ENCODE measurements around the gene TMEM140. TPM values are rescaled to one million over a fixed set of nuclear protein-coding genes. Genes with fewer than 3 reads are reported as not detected.

TMEM140 gene
- total and polyA plus RNA-seq, 2 of the 13 experiments (the other 11 are each of a cell fraction or from before 2014, with no cell fraction given): 9.2 to 21.7 TPM

- 98% methylated on average over 2 of the region's 2 CpGs for WGBS (ENCODE audit: low lambda C conversion rate)
- BruUV-seq (replicated peaks): no TSS peak
- in situ Hi-C loops (cut with HindIII; ENCODE audit: extremely low pct_ligation_motif_present, low pct_unique_long_range_greater_than_20kb): no loop called here
- no peak overlapping the region for H3K27ac ChIP-seq (ENCODE audit: extremely low read length, insufficient read depth, low read length)
- H3K4me3 ChIP-seq (replicated peaks in 1 of 3; ENCODE audit: insufficient read depth in 1 of 3, low read depth in 2 of 3, low read length in 3 of 3): 0 out of 6 replicates have a peak overlapping the region, but pooled peaks of 1 of the 3 experiments have one; percentile 7
- no peaks in the 10 kb centered on the region; a peak in 1 of 5 replicates for H3K27me3 ChIP-seq (ENCODE audit: control insufficient read depth in 1 of 2, insufficient read depth in 2 of 2, low read length in 2 of 2)
- ATAC-seq: no peak
- TF ChIP-seq HCFC1 (IDR thresholded peaks at IDR 0.05; ENCODE audit: low read depth, low read length) (no peak), RBFOX2 (IDR thresholded peaks at IDR 0.05; ENCODE audit: low read depth, low read length) (0 out of 2 replicates have a peak, but pooled peaks have one; percentile 3)
- H3K9ac ChIP-seq (ENCODE audit: insufficient read depth, low read depth, low read length): no peak overlapping the region
- H2AFZ ChIP-seq (ENCODE audit: low read length): no peak overlapping the region
- intact Hi-C loops (cut with micrococcal nuclease; ENCODE audit: unreplicated experiment): no loop called here
- POLR2A ChIA-PET: interaction anchor here (1.4 to 1.5 kb wide), 3 partner anchors 9 to 165 kb away, joined by 3 to 4 read pairs (median 3); partner anchors contain the start of gene AGBL3
- H3K4me2 ChIP-seq (ENCODE audit: low read depth, low read length): peak overlapping the region; percentile 88
- DNase-seq (ENCODE audit: low spot score): no peak
- peaks cover 74% of the 10 kb centered on the region for H3K79me2 ChIP-seq (ENCODE audit: insufficient read depth, low read length)
- peaks cover 67% of the 10 kb centered on the region for H3K4me1 ChIP-seq (ENCODE audit: insufficient read depth, low read length)
- peaks cover 12% of the 10 kb centered on the region for H3K9me3 ChIP-seq (ENCODE audit: low read length)
- peaks cover 2 to 8% of the 10 kb centered on the region in 2 experiments; a peak in 1 of 5 replicates for H3K36me3 ChIP-seq (replicated peaks in 1 of 2; ENCODE audit: control insufficient read depth in 1 of 2, insufficient read depth in 2 of 2, low read length in 2 of 2)
- CTCF ChIA-PET (ENCODE audit: low intra/inter-chr PET ratio, low total read pairs): no interaction called here
- H4K20me1 ChIP-seq (ENCODE audit: insufficient read depth, low read length): no peaks in the 10 kb centered on the region; the same call in 1 of the 2 replicates
- no peak for FAIRE-seq
These were observed 3.3 kb downstream of the TMEM140 start for GRCh38 chr7:135151132-135151531.

DNA sequence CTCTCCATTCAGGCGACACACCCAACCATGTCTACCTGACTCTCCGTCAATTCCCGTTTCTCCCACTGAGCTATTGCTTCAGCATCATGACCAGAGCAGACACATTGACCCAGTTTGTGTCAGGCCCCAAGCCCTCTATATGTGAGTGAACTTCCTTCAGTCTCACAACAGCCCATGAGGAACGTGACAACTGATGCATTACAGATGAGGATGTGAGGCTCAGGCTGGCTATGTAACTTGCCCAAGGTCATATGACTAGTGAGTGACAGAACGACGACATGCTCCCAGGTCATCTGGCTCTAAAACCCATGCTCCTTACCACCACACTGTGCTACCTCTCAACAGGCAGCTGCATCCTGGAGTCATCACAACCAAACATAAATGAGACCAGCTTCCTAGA, 3.7 kb downstream of the TMEM140 start:
- H4K20me1 ChIP-seq (ENCODE audit: insufficient read depth, low read length): no peaks in the 10 kb centered on the region; the same call in 1 of the 2 replicates
- H2AFZ ChIP-seq (ENCODE audit: low read length): no peak overlapping the region
- 0 out of 6 replicates have a peak overlapping the region, but pooled peaks of 1 of the 3 experiments have one; percentile 7 for H3K4me3 ChIP-seq (replicated peaks in 1 of 3; ENCODE audit: insufficient read depth in 1 of 3, low read depth in 2 of 3, low read length in 3 of 3)
- intact Hi-C loops (cut with micrococcal nuclease; ENCODE audit: unreplicated experiment): no loop called here
- ChIA-PET CTCF (ENCODE audit: low intra/inter-chr PET ratio, low total read pairs) (no interaction called here), POLR2A (interaction anchor here (1.4 kb wide), 1 partner anchor 159 kb away, joined by 4 read pairs; no protein-coding TSS in a partner anchor)
- BruUV-seq (replicated peaks): no TSS peak
- peaks cover 2 to 9% of the 10 kb centered on the region in 2 experiments; a peak in 1 of 5 replicates for H3K36me3 ChIP-seq (replicated peaks in 1 of 2; ENCODE audit: control insufficient read depth in 1 of 2, insufficient read depth in 2 of 2, low read length in 2 of 2)
- no peaks in the 10 kb centered on the region; a peak in 1 of 5 replicates for H3K27me3 ChIP-seq (ENCODE audit: control insufficient read depth in 1 of 2, insufficient read depth in 2 of 2, low read length in 2 of 2)
- ATAC-seq (no peak), FAIRE-seq (no peak), DNase-seq (ENCODE audit: low spot score) (no peak)
- peak overlapping the region; percentile 88; the same call in 1 of the 2 replicates for H3K4me2 ChIP-seq (ENCODE audit: low read depth, low read length)
- 81% methylated on average over 4 of the region's 6 CpGs for WGBS (ENCODE audit: low lambda C conversion rate)
- peaks cover 63% of the 10 kb centered on the region for H3K4me1 ChIP-seq (ENCODE audit: insufficient read depth, low read length)
- no peak overlapping the region for H3K9ac ChIP-seq (ENCODE audit: insufficient read depth, low read depth, low read length)
- no peak overlapping the region for H3K27ac ChIP-seq (ENCODE audit: extremely low read length, insufficient read depth, low read length)
- H3K79me2 ChIP-seq (ENCODE audit: insufficient read depth, low read length): peaks cover 78% of the 10 kb centered on the region
- no peak for TF ChIP-seq MLXIP (CRISPR knock-in tag; IDR thresholded peaks at IDR 0.05; ENCODE audit: borderline replicate concordance)
- TF ChIP-seq CCAR2 (optimal IDR thresholded peaks at IDR 0.05; ENCODE audit: low read depth, low read length): no peak
- H3K9me3 ChIP-seq (ENCODE audit: low read length): peaks cover 16% of the 10 kb centered on the region
- in situ Hi-C loops (cut with HindIII; ENCODE audit: extremely low pct_ligation_motif_present, low pct_unique_long_range_greater_than_20kb): no loop called here
